ENCODE data around the gene CLEC16A.

CLEC16A gene

GRCh38 chr16:11145173-11145818 is 200.9 kb downstream of the CLEC16A start:
- DNase-seq: peak; percentile 47

- no peak for DNase-seq
These were observed 201.5 kb downstream of the CLEC16A start for GRCh38 chr16:11145819-11146211.

- no peak for DNase-seq
These were observed 202.8 kb downstream of the CLEC16A start for GRCh38 chr16:11147033-11147753.

GRCh38 chr16:11147754-11148444 is 203.5 kb downstream of the CLEC16A start:
- DNase-seq: no peak

- no peak for DNase-seq
These were observed 204.8 kb downstream of the CLEC16A start for GRCh38 chr16:11149011-11149616.

- DNase-seq: no peak
These were observed 205.8 kb downstream of the CLEC16A start for GRCh38 chr16:11150190-11150589.

- DNase-seq: peak; percentile 78
These were observed 207.0 kb downstream of the CLEC16A start for GRCh38 chr16:11151156-11151884.

- peak; percentile 81 for DNase-seq
These were observed 207.7 kb downstream of the CLEC16A start for GRCh38 chr16:11151885-11152629.

- no peak for DNase-seq
These were observed 208.4 kb downstream of the CLEC16A start for GRCh38 chr16:11152677-11153331.

- DNase-seq: no peak
These were observed 211.0 kb downstream of the CLEC16A start for GRCh38 chr16:11155284-11155806.

GRCh38 chr16:11156401-11156800 is 212.0 kb downstream of the CLEC16A start:
- peak; percentile 78 for DNase-seq

GRCh38 chr16:11157143-11157542 is 212.8 kb downstream of the CLEC16A start:
- no peak for DNase-seq

- DNase-seq: no peak
These were observed 213.7 kb downstream of the CLEC16A start for GRCh38 chr16:11158018-11158417.

- DNase-seq: no peak
These were observed 214.9 kb downstream of the CLEC16A start for GRCh38 chr16:11159282-11159681.

- DNase-seq: no peak
These were observed 216.3 kb downstream of the CLEC16A start for GRCh38 chr16:11160676-11161115.

- DNase-seq: no peak
These were observed 217.1 kb downstream of the CLEC16A start for GRCh38 chr16:11161439-11161838.

GRCh38 chr16:11161974-11162373 is 217.6 kb downstream of the CLEC16A start:
- DNase-seq: no peak

GRCh38 chr16:11162586-11163268 is 218.4 kb downstream of the CLEC16A start:
- peak; percentile 39 for DNase-seq

GRCh38 chr16:11163761-11164261 is 219.4 kb downstream of the CLEC16A start:
- DNase-seq: peak; percentile 66

All from NCI-H82 (cell line).